Muscle layer of duodenum (tissue), 2 donors: ENCODE data around the gene CFAP91.
A peak's percentile ranks its signal among the peaks of the same experiment; 100 is the strongest.

ENCODE experiments used
- H3K27ac ChIP-seq: one replicate; pipeline ENCODE4 v1.7.0; 2013; ENCODE audit warnings: mild to moderate bottlenecking, low read length
- H3K27me3 ChIP-seq: one replicate; pipeline ENCODE4 v1.7.0; 2013; ENCODE audit warnings: low read depth, mild to moderate bottlenecking, control low read depth, low read length
- H3K36me3 ChIP-seq, 2 donors: one replicate each; pipeline ENCODE4 v1.7.0; 2013; ENCODE audit warnings: low read length in 2 of 2, control low read depth in 1 of 2, mild to moderate bottlenecking in 1 of 2; ENCODE audit not compliant: insufficient read depth in 2 of 2, control insufficient read depth in 1 of 2
- H3K4me1 ChIP-seq, 2 donors: one replicate each; pipeline ENCODE4 v1.7.0; 2013; ENCODE audit warnings: low read length in 2 of 2, mild to moderate bottlenecking in 2 of 2, control low read depth in 1 of 2, moderate library complexity in 1 of 2; ENCODE audit not compliant: insufficient read depth in 2 of 2, control insufficient read depth in 1 of 2
- H3K4me3 ChIP-seq, 2 donors: one replicate each; pipeline ENCODE4 v1.7.0; 2013; ENCODE audit warnings: low read length in 2 of 2, low read depth in 1 of 2, mild to moderate bottlenecking in 1 of 2
- H3K9me3 ChIP-seq, 2 donors: one replicate each; pipeline ENCODE4 v1.7.0; 2013; ENCODE audit warnings: low read length in 2 of 2, control low read depth in 1 of 2, mild to moderate bottlenecking in 1 of 2; ENCODE audit not compliant: control insufficient read depth in 1 of 2
- donor health status: healthy.

CFAP91 gene

GRCh38 chr3:119702530-119703527, at the start of gene CFAP91:
Gene CFAP91, plus strand, starts transcription at chr3:119703022. Its CDS starts 77 bp downstream, at chr3:119703099.
- Histone ChIP-seq H3K4me3 (peak within 1 kb of the TSS; percentile 66 to 69), H3K9me3 (no peaks in the 10 kb centered on the region), H3K27me3 (no peaks in the 10 kb centered on the region), H3K36me3 (no peaks in the 10 kb centered on the region), H3K27ac (no peak within 1 kb of the TSS), H3K4me1 (peaks cover 3 to 5% of the 10 kb centered on the region in 2 donors)

- Histone ChIP-seq H3K9me3 (no peaks in the 10 kb centered on the region), H3K27me3 (no peaks in the 10 kb centered on the region), H3K4me1 (peaks cover 0 to 24% of the 10 kb centered on the region in 2 donors), H3K4me3 (no peak overlapping the region), H3K27ac (no peak overlapping the region), H3K36me3 (peaks cover 0 to 21% of the 10 kb centered on the region in 2 donors)
Observed at GRCh38 chr3:119653876-119654275, 48.9 kb upstream of the CFAP91 start.

GRCh38 chr3:119657887-119658702, 44.7 kb upstream of the CFAP91 start:
- Histone ChIP-seq H3K36me3 (peaks cover 0 to 13% of the 10 kb centered on the region in 2 donors), H3K4me1 (peaks cover 0 to 10% of the 10 kb centered on the region in 2 donors), H3K27ac (peak overlapping the region; percentile 78), H3K4me3 (peak overlapping the region; percentile 56 to 63), H3K9me3 (no peaks in the 10 kb centered on the region), H3K27me3 (no peaks in the 10 kb centered on the region)

- Histone ChIP-seq H3K36me3 (peaks cover 0 to 6% of the 10 kb centered on the region in 2 donors), H3K27me3 (no peaks in the 10 kb centered on the region), H3K27ac (peak overlapping the region; percentile 78), H3K4me3 (peak overlapping the region; percentile 56 to 63), H3K4me1 (peaks cover 0 to 12% of the 10 kb centered on the region in 2 donors), H3K9me3 (no peaks in the 10 kb centered on the region)
Observed at GRCh38 chr3:119658994-119659393, 43.8 kb upstream of the CFAP91 start.

GRCh38 chr3:119659606-119660291, 43.1 kb upstream of the CFAP91 start:
- Histone ChIP-seq H3K36me3 (peaks cover 0 to 3% of the 10 kb centered on the region in 2 donors), H3K4me1 (peaks cover 0 to 12% of the 10 kb centered on the region in 2 donors), H3K27me3 (no peaks in the 10 kb centered on the region), H3K9me3 (no peaks in the 10 kb centered on the region), H3K4me3 (peak overlapping the region; percentile 56 to 63), H3K27ac (peak overlapping the region; percentile 78)

GRCh38 chr3:119660474-119661440, 42.1 kb upstream of the CFAP91 start, which contains the start of gene POPDC2:
Gene POPDC2, minus strand, starts transcription at chr3:119660589. Its CDS starts 166 bp downstream, at chr3:119660423.
- Histone ChIP-seq H3K36me3 (peaks cover 0 to 3% of the 10 kb centered on the region in 2 donors), H3K4me3 (peak within 1 kb of the TSS; percentile 56 to 63), H3K27me3 (no peaks in the 10 kb centered on the region), H3K4me1 (peaks cover 0 to 12% of the 10 kb centered on the region in 2 donors), H3K9me3 (no peaks in the 10 kb centered on the region), H3K27ac (peak within 1 kb of the TSS; percentile 78)

- Histone ChIP-seq H3K9me3 (no peaks in the 10 kb centered on the region), H3K4me1 (peaks cover 0 to 12% of the 10 kb centered on the region in 2 donors), H3K4me3 (no peak overlapping the region), H3K36me3 (no peaks in the 10 kb centered on the region), H3K27me3 (no peaks in the 10 kb centered on the region), H3K27ac (peak overlapping the region; percentile 81)
Observed at GRCh38 chr3:119662604-119663373, 40.0 kb upstream of the CFAP91 start.

- Histone ChIP-seq H3K4me1 (peaks cover 0 to 12% of the 10 kb centered on the region in 2 donors), H3K4me3 (no peak overlapping the region), H3K9me3 (no peaks in the 10 kb centered on the region), H3K27ac (peak overlapping the region; percentile 81), H3K27me3 (no peaks in the 10 kb centered on the region), H3K36me3 (peaks cover 0 to 3% of the 10 kb centered on the region in 2 donors)
Observed at GRCh38 chr3:119663885-119664284, 38.9 kb upstream of the CFAP91 start.

- Histone ChIP-seq H3K27ac (peak overlapping the region; percentile 81), H3K4me1 (peaks cover 0 to 12% of the 10 kb centered on the region in 2 donors), H3K9me3 (no peaks in the 10 kb centered on the region), H3K36me3 (peaks cover 3 to 4% of the 10 kb centered on the region in 2 donors), H3K4me3 (no peak overlapping the region), H3K27me3 (no peaks in the 10 kb centered on the region)
Observed at GRCh38 chr3:119664370-119664769, 38.5 kb upstream of the CFAP91 start.
